PFSK-1 (cell line): Measurements from ENCODE around the gene ANKRD2.

ENCODE experiments used
- POLR2AphosphoS5 ChIP-seq: IDR thresholded peaks from 2 replicates; pipeline ENCODE4 v1.6.1; 2012; ENCODE audit warnings: low read depth, mild to moderate bottlenecking, control low read depth, low read length, moderate library complexity
- SIN3A ChIP-seq: IDR thresholded peaks from 2 replicates; pipeline ENCODE4 v1.6.1; 2012; ENCODE audit warnings: mild to moderate bottlenecking, low read length, moderate library complexity, borderline replicate concordance; ENCODE audit not compliant: insufficient read depth
- TF ChIP-seq, protein P1 (sequence below), 2 experiments: IDR thresholded peaks; 2 replicates each; pipeline versions ENCODE4 v1.6.1 to v1.8.0; 2011 to 2012; ENCODE audit warnings: low read depth in 2 of 2, low read length in 2 of 2, control low read depth in 1 of 2, inconsistent platforms in 1 of 2, mild to moderate bottlenecking in 1 of 2, moderate library complexity in 1 of 2; ENCODE audit not compliant: insufficient read depth in 1 of 2

DNA sequence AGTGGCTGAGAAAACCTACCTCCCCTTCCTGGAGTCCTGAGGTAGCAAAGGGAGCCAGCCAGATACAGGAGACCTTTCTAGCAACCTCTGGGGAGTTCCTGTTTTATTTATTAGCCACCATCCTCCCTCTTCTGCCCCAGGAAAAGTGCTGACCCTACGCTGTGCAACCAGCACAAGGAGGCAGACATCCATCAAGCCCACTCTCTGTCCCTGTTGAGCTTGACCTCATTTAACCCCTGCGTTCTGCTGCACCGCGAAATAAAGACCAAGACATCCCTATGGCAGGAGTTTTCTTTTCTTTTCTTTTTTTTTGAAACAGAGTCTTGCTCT is 25.3 kb upstream of the ANKRD2 start:
- TF ChIP-seq POLR2AphosphoS5 (no peak), SIN3A (no peak)
- TF ChIP-seq, protein P1, sequence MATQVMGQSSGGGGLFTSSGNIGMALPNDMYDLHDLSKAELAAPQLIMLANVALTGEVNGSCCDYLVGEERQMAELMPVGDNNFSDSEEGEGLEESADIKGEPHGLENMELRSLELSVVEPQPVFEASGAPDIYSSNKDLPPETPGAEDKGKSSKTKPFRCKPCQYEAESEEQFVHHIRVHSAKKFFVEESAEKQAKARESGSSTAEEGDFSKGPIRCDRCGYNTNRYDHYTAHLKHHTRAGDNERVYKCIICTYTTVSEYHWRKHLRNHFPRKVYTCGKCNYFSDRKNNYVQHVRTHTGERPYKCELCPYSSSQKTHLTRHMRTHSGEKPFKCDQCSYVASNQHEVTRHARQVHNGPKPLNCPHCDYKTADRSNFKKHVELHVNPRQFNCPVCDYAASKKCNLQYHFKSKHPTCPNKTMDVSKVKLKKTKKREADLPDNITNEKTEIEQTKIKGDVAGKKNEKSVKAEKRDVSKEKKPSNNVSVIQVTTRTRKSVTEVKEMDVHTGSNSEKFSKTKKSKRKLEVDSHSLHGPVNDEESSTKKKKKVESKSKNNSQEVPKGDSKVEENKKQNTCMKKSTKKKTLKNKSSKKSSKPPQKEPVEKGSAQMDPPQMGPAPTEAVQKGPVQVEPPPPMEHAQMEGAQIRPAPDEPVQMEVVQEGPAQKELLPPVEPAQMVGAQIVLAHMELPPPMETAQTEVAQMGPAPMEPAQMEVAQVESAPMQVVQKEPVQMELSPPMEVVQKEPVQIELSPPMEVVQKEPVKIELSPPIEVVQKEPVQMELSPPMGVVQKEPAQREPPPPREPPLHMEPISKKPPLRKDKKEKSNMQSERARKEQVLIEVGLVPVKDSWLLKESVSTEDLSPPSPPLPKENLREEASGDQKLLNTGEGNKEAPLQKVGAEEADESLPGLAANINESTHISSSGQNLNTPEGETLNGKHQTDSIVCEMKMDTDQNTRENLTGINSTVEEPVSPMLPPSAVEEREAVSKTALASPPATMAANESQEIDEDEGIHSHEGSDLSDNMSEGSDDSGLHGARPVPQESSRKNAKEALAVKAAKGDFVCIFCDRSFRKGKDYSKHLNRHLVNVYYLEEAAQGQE (IDR thresholded peaks at IDR 0.05; ENCODE audit: insufficient read depth in 1 of 2, low read depth in 2 of 2, low read length in 2 of 2): no peak
